Skin of body (tissue), 2 donors: Measurements from ENCODE around the gene THEM4. TPM values are rescaled to one million over a fixed set of nuclear protein-coding genes. Genes with fewer than 3 reads are reported as not detected.

Source experiments
- DNase-seq: peaks from one replicate; lab custom pipeline; 2025; lab: John Stamatoyannopoulos, UW
- total RNA-seq: library from RNA; depleted of rRNA; stranded (reverse); fragments of >200 nt; gene quantifications from one replicate; pipeline ENCODE4 v1.2.3, GENCODE V29; 2014

The THEM4 gene
- total RNA-seq, result 6.0 TPM

DNA sequence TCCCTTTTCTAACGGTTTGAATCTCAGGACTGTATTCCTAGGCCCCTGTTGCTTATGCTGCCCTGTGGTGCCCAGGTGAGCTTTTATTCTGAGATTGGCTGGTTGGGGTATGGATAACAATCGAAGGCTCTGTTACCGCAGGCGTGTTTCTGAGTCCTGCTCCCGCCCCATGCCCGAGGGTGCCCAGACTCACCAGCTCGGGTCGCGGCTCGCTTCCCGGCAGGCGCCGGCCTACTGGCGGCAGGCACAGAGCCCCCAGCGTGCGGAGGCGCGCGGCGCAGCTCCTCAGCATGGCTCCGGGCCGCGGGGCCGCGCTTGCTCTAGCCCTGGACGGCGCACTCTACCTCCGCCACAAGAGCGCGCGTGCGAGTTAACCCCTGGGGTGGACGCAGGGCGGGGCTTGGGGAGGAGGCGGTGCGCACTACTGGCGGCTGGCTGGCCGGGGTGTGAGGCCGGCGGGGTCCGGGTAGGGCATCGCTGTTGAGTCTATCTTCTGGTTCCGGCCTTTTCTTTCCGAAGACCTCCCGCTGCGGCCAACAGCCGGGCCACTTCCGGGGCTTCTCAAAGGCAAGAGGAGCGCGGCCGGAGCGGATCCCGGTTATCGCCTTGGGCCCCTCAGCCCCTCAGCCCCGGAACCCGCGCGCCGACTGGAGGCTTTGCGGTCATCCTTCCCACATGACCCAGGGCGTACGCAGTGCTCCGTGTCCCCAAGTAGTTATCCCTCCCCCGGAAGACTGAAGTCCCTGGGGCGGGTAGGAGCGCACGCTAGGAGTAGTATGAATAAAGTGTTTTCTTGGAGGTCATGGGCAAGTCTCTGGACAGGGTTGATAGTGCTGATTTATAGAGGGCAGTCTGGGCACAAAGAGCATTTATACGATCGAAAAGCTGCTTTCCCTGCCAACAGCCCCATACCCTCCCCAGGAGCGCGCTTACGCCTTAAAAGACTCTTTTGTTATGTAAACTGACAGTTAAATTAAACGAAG is at the start of gene THEM4:
Gene THEM4 (minus strand): TSS at position 345 of the 983 bp plus-strand sequence. CDS start 53 bp downstream, at position 292.
- peak; percentile 86 for DNase-seq

DNA sequence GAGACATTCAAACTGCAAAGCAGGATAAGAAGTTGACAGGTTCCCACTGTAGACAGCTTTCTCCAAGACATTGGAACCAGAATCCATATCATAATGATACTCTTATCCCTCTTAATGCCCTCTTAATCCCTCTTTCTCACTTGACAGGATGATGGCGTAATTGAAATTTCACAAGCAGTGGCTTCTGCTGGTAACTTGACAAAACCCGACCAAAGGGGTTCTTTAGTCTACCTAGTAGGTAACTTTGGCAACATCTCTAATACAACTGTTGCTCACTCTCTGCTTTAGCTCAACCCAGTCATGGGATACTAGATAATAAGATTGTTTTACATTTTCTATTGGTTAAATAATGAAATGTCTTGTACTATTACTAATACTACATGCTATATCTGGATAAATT is 49.6 kb upstream of the THEM4 start:
- no peak for DNase-seq

DNA sequence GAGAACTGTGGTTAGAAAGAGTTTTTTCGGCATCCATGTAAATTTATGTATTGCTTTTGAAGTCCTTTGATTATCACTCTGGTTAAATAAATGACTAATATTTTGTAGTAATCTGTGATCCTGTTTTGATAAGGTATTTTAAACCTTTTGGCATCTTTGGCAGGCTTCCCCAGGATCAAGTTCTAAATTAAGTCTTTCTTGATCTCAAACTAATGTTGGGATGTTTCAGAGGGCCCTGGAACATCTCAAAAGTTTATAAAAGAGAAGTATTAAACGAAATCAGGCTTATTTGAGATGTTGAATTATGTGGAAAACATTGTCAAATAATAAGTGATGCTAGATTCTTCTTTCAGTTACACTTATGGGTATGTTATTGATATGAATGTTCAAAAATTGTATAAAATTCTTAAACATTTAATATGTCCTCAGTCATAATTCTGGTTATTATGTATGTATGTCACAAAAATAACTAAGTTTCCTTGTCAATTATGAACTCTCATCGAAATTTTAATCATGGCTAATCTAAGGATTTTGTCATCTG is 47.7 kb upstream of the THEM4 start:
- DNase-seq, result no peak

DNA sequence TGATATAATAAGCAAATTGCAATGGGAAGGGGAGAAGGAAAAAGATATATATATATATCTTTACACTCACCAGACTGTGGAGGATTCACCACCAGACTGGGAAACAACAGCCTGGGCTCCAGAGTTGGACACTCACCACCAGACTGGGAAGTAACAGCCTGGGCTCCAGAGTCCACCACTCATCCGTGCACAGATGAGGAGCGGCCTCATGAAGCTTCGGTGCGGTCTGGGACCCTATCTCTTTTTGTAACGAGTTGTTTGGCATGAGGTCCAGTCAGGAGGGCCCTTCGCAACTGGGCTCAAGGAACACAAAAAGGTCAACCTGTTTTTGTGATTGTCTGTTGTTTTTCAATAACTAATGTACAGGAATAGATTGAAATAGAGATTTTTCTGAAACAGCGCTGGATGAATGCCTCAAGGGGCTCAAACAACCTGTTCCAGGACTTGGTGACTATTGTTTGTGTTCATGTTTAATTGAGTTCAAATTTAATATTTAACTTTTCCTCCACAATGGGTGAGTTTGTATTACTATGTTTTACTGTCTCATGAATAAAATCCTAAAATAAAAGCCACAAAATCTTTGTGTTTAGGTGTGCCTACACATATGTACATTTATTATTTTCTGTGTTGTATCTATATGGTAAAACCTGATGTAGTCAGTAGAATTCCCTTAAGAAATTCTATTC is 44.2 kb upstream of the THEM4 start:
- DNase-seq, result no peak

DNA sequence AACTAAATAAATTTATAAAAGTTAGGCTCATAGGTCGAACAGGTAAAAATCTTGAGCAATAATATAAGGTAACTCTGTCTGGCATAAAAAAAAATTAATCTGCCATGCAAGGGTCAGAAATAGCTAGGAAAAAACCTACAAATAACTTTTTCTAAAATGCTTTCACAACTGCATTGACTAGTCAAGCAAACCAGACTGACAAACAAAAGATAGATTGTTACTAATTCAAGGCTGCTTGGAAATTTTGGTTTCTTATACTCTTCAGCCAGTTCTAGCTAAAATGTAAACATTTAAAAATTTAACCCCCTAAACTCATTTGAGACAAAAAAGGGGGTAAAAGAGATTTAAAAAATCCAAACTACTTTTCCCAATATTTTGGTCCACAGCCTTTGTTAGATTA is 43.5 kb upstream of the THEM4 start:
- DNase-seq, result no peak

DNA sequence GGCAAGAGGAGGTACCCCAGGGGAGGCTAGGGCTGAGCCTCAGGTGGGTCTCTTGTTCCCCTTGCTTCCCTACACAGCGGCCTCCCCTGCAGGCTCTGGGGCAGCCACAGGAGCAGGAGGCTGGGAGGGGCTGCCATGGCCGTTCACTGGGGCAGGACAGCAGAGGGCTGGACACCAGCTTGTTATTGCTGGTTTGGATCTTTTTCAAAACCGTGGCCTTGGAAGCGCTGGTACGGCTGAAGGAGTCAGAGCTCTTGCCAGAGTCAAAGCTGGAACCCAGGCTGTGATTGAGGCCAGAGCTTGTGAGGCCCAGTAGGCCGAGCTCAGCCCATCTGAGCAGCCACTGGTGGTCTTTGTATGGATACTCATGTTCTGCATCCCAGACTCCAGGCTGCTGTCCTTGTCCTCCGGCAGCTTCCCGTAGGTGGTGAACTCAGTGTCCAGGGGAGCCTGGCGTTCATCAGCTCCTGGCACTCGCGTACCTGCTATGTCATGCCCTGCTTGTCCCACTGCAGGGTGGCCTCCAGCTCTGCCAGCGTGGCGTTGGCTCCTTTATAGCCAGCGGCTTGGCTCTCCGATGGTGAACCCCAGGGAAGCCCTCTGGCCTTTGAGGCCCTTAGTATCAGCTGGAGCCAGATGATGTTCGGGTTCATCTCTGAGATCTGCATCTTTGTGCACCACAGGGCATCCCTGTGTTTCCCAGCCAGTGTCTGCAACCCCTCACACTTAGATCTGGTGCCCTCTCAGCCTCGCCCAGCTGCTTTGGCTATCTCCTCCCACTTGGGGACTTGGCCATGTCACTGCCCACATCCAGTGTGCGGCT is 40.3 kb upstream of the THEM4 start:
- DNase-seq, result no peak

DNA sequence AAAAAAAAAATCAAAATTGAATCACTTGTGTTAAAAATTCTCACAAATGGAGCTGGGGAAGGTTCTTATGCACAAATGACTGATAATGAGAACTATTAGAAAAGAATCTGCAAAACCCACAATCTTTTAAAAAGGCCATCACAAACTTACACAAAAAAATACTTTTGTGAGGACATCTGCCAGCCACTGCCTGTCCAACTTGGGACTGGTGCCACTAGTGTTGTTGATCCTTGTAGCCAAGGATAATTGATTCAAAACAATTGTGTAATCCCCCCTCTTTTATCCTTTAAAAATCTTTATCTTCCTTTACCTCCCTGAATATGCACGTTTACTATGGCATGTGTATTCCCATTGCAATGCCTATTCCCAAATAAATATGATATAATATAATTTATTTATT is 39.2 kb upstream of the THEM4 start:
- DNase-seq, result no peak

DNA sequence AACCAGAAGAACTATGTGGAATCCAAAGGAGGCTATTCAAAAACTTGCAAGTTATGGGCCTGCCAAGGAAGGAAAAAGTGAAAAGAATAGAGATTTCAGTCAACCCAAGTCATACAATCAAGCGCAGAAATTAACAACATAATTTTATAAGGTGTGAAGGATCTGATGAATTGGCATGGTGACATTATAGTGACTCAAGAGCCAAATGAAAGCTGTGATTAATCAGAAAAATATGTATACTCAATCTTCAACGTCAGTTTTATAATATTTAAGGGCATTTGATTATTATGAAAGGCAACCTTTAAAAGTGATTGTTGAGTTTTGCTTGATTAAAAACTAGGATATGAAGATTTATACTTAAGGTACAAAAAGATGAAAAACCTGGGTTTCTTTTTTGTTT is 37.8 kb upstream of the THEM4 start:
- no peak for DNase-seq

DNA sequence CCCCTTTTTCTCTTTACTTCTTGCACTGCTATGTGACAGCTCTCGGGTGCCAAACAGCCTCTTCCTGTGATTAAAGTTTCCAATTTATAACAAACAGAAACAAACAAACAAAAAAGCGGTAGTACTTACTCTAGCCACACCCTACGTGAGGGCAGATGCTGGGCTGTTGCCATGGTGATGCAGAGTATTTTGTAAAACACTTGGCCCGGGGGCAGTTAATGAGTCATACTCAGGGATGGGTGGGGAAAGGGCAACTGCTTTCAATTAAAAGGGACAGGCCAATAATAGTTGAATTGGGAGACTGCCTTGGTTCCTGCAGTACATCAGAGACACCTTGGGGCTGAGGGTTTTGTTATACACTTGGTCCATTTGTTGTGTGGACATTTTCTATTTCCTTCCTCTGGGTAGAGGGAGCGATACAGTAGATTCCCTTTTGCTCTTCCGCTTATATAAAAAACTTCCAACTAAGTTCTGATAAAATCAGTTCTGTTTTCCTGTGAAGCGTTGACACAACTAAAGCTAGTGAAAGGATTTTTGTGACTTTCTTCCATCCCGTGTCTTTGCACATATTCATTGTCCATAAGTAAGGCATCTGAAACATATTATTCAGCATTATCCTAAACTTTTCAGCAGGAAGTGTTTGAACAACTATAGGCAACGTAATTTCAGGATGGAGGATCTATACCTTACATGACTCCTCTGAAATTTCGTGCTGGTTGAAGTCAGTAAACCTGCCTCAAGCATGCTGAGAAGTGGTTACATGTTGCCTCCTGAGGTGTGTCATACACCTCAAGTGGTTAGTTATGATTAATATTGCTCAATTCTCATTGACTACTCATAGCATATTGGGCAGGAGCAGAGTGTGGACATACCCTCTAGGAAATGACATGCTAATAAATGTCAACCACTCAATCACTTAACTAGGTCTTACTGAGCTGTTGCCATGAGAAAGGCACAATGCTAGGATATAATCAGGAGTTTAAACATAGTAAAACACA is 36.7 kb upstream of the THEM4 start:
- DNase-seq, result peak; percentile 90

DNA sequence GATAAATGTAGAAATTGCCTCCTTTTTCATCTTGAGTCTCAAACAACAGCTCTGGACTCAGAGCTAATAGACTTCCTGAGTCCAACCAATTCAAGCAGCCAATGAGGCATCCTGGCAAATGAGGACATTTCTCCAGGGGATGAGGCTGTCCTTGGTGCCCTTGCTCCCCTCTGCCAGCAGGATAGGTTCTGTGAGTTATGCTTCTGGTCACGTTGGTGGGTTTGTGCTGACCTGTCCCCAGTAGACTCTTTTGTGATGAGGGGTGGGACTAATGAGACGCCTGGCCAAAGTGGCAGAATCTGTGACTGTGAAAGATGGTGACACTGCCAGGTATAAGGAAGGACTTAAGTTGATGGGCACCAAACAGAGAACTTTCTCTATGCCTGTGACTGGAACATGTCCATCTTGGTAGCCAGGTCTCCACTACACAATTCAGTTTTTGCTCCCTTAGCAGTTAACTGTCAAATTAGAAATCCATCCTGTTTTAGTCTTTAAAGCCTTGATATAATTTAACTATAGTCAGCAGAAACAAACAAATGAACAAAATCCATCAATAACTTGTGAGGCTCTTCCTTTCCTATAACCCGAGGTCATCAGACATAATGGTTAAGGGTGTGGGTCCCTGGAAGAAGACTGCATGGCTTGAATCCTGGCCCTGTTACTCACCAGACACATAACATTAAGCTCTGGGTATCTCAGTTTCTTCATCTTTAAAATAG is 35.7 kb upstream of the THEM4 start:
- no peak for DNase-seq

DNA sequence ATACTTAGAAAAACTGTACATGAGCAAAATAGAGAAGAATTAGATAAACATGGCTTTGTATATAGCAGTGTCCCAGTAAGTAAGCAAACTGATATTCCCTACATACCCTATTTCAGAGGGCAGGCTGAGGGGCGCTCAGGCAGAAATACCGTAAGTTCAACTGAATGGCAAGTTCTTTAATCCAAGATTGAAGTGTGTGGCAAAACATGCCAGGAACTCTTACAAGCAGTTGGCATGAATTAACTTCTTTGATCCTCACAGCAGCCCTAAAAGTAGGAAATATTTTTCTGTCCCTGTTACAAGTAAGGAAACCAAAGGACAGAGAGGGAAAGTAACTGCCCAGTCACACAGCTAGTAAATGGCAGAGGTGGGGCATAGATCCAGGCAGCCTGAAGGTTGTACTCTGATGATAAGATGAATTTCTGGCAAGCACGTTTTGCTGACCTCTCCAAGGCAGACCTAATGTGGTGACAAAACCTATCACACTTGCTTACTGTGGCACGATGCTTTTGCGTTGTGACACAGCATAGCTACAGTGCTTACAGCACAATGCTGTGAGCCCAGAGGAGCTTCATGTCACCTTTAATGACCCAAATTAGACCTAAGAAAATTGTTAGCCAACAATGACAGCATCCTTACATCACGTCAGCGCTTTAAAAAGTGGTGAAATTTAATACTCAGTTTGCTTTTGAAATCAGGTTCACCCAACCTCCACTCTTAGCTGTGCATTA is 35.0 kb upstream of the THEM4 start:
- DNase-seq, result no peak

DNA sequence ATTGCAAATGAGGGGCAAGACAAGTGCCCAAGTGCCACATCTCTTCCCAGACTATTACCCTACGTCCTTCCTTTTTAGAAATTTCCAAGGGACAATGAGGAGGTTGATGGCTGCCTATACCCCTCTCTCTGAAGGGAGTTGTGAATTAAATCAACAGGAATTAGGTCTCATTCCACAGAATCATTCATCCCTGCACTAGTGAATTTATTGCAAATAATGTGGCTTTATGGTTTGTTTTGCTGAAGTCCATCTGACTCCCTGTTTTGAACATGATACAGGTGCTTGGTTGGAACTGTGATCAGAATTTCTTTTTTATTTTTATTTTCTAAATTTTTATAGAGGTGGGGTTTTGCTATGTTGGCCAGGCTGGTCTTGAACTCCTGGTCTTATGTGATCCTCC is 34.3 kb upstream of the THEM4 start:
- DNase-seq, result no peak

DNA sequence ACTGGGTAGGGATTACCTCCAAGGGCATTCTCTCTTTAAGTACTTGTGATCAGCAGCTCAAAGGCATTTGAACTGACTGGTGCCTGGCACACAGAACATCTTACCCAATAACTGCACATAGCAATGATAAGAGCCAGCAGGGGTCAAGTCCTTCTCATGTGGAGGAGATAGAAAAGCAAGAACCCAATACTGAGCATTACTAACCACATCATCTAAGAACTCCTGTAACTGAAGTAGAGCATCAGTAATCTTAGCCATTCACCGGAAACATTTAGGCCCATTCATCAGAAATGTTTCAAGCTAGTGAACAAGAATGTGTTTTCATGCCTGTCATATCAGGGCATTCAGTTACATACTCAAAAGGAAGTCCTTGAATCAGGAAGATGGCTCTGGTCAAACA is 33.6 kb upstream of the THEM4 start:
- no peak for DNase-seq

DNA sequence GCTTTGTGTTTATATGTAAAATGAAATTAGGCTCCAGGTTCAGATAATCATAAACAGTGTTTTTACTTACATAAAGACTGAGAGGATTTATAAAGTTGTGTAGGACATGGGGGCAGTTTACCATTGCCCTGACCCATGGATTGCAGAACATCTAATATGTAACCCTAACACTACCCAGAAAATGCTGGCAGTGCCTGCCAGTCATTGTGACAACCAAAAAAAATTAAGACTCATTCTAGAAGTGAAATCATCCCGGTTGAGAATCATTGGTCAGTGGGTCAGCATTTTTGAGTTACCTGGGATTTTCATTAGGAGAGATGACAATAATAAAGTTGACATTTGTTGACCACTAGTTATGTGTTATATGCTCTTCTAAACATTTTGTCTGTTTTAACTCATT is 31.2 kb upstream of the THEM4 start:
- DNase-seq, result no peak

DNA sequence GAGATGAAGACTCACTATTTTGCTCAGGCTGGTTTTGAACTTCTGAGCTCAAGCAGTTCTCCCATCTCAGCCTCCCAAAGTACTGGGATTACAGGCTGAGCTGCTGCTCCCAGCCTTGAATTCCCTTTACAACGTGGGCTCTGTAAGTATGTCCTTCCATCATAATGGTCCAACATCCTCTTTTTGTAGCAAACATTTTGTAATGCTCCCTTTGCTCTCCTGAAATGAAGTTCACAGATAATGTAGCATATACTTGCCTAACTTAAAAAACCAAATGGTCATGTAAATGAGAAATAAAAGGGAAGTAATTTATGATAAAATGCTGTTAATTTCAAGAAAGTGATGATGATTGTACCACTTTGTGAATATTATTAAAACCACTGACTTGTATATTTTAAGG is 30.5 kb upstream of the THEM4 start:
- no peak for DNase-seq

DNA sequence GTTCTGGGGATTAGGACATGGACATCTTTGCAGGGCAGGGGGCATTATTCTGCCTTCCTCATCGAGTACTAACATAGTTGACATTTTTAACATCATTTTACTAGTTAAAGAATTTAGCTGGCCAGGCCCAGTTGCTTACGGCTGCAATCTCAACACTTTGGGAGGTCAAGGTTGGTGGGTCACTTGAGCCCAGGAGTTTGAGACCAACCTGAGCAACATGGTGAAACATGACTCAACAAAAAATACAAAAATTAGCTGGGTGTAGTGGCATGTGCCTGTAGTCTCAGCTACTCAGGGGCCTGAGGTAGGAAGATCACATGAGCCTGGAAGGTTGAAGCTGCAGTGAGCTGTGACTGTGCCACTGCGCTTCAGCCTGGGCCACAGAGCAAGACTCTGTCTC is 29.8 kb upstream of the THEM4 start:
- no peak for DNase-seq

DNA sequence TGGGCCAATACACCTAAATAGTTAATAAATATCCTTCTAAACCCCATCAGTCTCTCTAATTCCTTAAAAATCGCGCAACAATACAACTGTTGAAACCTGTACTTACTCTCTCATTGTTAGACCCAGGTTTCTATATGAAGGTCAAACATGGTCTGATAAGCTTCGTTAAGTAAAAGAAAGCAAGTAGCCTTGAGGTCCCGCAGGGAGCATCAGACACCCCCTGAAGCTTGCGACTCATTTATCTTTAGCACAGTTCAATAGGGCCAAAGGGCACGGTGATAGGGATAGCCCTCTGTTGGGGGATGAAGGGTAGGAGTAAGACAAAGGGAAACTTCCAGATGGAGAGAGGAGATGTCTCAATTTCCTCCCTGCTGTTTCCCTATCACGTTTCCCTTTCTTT is 27.3 kb upstream of the THEM4 start:
- DNase-seq, result no peak

DNA sequence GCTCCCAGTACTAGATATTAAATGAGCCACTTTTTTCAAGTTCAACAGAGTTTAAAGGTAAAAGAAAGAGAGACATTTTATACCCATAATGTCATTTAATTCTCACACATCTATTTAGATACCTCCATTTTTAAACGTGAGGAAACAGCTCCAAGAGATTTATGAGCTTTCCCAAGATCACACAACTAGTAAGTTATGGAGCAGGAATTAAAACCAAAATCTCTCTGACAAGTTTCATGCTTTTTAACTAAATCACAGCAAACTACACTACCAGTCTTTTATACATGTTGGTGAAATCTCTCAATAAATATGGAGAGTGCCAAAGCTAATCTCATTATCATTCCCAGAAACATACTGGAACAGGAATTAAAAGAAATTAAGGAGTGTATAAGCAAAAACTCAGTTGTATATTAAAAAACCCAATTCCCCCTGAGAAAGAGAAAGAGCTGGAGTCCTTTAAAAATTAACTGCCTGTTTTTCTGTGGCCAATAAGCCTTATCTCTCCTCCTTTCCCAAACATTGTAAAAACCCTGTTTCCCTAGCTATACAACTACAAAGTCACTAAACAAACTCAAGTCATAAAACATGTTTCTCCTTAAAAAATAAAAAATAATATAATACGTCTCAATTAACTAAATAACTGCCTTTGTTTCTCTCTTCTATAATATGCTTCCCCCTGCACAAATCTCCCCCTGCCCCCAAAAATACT is 26.7 kb upstream of the THEM4 start:
- DNase-seq, result no peak
